D721Med (cell line): ENCODE measurements around the gene SLAMF8.
A peak's percentile ranks its signal among the peaks of the same experiment; 100 is the strongest.

Source experiments
- DNase-seq: peaks from one replicate; pipeline ENCODE4 v3.0.0; 2011; ENCODE audit warnings: low spot score; ENCODE audit not compliant: insufficient read length
- FAIRE-seq: peaks from 2 replicates; lab custom pipeline; 2011; peaks lifted over from hg19 to GRCh38; lab: Jason Lieb, UNC
- TF ChIP-seq, protein P1 (sequence below): IDR thresholded peaks from 2 replicates; pipeline ENCODE4 v1.5.1; 2012; ENCODE audit warnings: mild to moderate bottlenecking, control low read depth; ENCODE audit not compliant: insufficient read depth; ENCODE audit errors: missing control alignments

The SLAMF8 gene

DNA sequence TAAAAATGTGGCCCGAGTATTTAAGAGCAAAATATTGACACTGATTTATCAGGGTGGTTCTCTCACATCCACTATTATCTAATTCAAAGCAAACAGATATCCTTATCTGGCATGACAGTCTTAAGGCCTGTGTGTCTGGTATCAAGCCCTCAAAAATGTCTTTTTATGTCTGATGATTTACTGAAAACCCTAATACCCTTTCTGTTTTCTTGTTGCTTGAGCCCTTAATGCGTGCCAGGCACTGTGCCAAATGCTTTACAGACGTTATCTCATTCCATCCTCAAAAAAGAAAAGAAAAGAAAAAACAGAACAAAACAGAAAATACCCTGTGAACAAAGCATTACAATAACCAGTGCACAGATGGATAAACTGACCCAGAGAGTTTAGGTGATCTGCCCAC, 40.2 kb upstream of the SLAMF8 start:
- no peak for FAIRE-seq
- DNase-seq: no peak
- TF ChIP-seq, protein P1, sequence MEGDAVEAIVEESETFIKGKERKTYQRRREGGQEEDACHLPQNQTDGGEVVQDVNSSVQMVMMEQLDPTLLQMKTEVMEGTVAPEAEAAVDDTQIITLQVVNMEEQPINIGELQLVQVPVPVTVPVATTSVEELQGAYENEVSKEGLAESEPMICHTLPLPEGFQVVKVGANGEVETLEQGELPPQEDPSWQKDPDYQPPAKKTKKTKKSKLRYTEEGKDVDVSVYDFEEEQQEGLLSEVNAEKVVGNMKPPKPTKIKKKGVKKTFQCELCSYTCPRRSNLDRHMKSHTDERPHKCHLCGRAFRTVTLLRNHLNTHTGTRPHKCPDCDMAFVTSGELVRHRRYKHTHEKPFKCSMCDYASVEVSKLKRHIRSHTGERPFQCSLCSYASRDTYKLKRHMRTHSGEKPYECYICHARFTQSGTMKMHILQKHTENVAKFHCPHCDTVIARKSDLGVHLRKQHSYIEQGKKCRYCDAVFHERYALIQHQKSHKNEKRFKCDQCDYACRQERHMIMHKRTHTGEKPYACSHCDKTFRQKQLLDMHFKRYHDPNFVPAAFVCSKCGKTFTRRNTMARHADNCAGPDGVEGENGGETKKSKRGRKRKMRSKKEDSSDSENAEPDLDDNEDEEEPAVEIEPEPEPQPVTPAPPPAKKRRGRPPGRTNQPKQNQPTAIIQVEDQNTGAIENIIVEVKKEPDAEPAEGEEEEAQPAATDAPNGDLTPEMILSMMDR: no peak

DNA sequence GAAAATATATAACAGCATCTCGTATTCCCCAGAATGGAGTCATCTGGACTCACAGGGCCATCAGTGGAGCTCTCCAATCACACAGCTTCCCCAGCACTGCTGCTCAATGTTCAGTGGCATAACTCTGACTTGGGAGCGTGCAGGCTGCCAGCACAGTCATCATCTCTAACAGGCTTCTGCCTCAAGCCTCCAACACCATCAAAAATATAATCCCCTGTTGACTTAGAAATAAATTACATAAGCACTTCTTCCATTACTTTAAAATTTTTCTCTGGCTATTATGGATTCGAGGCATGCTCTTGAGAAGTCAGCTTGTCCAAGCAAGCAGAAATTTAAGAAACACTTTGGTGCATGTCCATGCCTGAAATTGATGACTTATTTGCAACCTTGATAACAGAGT, 39.7 kb upstream of the SLAMF8 start:
- DNase-seq: no peak
- no peak for FAIRE-seq
- TF ChIP-seq, protein P1: no peak

DNA sequence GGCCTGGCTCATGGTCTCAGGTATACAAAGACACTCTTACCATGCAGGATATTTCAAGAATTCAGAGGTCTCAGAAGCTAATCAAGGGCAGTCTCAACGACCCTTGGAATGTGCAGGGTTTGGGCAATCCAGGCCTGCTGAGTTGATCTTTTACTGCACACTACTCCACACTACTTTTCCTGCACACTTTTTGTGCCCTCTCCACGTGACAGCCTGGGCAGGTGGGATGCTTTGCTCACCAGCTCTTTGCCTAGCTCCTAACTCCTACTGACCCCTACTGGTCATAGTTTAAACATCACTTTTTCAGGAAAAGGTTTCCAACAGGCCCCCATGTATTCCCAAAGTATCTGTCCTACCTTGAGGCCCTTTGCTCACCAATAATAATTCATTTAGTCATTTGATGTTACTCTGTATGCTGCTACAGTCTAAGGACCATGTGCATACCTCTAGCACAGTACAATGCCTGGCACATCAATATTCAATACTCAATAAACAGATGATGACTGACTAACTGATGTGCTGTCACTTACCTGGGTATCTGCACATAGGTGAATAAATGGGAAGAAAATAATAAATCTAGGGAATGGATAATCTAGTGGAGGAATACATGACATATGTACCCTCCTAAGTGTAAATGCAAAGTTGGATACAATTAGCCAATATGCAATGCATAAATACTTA, 36.3 kb upstream of the SLAMF8 start:
- FAIRE-seq (peak; percentile 67), DNase-seq (no peak)
- TF ChIP-seq, protein P1: peak; percentile 54

DNA sequence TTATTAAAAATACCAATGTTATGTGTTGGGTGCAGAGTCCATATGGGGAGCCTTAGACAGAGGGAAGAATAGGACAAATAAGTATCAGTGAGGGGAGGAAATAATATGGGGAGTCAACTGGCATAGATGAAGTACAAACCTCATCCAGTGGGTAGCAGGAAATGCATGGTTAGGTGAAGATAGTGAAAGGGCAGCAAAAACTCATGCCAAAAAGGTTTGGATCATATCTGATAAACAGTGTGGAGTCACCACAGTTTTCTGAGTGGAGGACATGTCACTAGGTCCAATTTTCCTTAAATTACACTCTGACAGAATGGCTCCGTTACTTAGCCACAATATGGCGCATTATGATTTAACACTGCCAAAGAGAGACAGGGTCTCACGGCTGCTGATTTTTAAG, 35.6 kb upstream of the SLAMF8 start:
- DNase-seq (no peak), FAIRE-seq (no peak)

DNA sequence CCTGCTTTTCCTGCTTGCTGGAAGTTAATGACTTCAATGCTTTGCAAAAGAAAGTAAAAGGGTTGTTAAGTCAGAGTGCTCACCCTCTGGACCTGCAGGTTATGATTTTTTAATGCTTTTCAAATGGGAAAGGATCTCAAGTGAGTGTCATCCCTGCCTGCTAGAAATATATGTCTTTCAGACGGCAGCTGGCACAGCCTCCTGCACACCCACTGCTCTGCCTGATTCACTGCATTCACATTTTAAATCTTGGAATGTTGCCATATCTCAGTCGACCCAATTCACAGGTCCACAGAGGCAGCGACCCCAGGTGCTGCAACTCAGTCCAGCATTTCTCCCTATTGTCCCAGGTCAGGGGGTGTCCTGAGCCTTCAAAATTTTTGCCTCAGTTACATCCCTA, 35.2 kb upstream of the SLAMF8 start:
- DNase-seq (no peak), FAIRE-seq (no peak)
- TF ChIP-seq, protein P1: no peak

More for the DNA sequence above, 35.6 kb upstream of the SLAMF8 start:
- TF ChIP-seq, protein P1: no peak

DNA sequence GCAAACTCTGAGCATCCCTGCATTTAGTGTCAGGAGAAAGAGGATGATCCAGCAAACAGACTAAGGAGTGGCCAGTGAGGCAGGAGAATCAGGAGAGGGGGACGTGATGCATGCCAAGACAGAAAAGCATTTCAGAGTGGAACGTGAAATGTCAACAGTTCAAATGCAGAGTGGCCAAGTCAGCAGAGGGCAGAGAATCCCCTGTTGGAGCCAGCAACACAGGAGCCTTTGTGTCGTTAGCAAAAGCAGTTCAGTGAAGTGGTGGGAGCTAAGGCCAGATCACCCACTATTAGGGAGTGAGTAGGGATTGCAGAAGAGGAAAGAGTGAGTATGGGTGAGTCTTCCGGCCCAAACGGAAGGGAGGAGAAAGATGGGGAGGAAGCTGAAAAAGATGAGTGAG, 31.1 kb upstream of the SLAMF8 start:
- FAIRE-seq (no peak), DNase-seq (no peak)
- TF ChIP-seq, protein P1: no peak

DNA sequence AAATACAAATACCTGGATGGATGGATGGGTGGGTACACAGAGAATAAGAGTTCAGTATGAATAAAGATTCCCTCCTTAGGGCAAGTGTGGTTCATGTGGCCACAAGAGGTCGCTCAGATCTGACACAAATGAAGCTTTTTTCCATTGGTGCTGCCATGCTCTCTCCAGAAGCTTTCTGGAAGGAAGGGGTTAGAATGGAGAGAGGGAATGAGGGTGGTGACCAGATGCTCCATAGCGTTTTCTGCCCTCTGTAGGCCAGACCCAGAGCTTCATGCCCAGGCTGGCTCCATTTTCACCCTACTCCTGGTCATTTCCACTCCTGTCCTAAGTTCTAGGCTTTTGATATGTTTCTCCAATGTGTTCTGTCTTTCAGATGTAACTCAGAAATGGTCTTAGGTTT, 27.8 kb upstream of the SLAMF8 start:
- peak; percentile 82 for FAIRE-seq
- DNase-seq: peak; percentile 81
- TF ChIP-seq, protein P1: peak; percentile 86
